HG02938 (cell line): Measurements from ENCODE around the gene THAP3.

Experiments
- ATAC-seq: cut with Tn5 transposase; IDR thresholded peaks from one replicate; pipeline ENCODE4 v1.9.1; 2021; ENCODE audit warnings: mild to moderate bottlenecking, moderate library complexity; ENCODE audit not compliant: unreplicated experiment

THAP3 gene

DNA sequence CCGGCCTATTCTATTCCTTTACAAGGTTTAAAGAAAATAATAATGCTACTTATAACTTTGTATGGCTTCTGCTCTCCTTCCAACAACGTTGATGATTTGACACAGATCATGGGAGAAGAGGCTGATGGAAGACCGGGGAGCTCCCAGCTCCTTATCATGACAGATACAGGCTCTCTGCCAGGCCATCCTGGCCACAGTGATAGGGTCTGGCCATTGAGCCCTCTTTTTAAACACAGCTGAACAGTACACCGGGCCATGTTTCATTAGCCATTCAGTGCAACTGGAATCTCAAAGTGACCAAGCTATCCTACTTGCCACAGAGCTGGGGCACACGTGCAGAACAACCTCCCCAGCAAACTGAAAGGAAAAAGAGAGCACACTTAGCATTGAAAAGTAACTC is 42.0 kb downstream of the THAP3 start:
- ATAC-seq, result no peak

DNA sequence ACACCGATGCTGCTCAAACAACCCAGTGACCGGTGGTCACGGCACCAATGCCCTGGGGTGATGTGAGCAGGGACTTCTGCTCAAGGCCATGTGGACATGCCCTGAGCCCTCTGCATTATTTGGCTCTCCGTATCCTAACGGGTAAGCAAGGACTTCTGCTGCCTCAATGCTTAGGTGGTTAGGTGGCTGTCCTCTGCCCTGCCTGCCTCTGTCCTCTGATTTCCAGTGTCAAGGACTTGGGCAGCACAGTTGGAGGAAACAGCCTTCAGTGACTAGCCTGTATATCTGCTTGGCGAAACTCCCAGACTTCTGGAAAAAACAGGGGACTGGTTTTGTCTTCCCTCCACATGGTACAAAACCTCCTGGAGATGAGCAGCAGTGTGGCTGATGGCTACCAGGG is 42.5 kb downstream of the THAP3 start:
- ATAC-seq, result no peak

DNA sequence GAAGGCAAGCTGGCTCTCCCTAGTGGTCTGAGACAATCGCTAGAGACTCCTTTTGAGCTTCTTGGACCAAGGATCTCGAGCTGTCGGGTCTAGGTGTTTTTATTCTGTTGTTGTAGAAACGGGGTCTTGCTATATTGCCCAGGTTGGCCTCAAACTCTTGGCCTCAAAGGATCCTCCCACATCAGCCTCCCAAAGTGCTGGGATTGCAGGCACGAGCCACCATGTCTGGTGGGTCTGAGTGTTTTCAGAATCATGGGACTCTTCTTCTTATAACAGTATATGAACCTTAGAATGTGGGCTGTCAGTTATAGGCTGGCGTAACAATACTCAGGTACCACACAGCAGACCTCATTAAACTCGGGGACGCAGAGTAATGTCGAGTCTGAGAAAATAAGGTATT is 43.8 kb downstream of the THAP3 start:
- no peak for ATAC-seq

DNA sequence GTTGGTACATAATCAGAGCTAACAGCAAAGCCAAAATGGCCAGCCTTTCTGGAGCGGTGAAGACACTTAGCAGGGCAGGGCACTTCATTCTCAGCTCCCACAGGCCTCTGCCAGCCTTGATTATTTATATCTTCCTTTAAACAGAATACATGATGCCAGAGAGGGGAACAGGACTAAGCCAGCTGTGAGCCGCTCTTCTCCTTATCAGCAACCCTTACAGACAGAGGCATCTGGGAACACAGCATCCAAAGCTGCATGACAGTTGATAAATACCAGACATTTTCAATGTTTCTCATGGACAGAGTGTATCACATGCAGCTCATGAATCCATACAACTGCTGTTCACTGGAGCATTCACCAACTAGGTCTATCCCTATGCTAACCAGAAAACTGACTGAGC is 47.9 kb downstream of the THAP3 start:
- no peak for ATAC-seq

DNA sequence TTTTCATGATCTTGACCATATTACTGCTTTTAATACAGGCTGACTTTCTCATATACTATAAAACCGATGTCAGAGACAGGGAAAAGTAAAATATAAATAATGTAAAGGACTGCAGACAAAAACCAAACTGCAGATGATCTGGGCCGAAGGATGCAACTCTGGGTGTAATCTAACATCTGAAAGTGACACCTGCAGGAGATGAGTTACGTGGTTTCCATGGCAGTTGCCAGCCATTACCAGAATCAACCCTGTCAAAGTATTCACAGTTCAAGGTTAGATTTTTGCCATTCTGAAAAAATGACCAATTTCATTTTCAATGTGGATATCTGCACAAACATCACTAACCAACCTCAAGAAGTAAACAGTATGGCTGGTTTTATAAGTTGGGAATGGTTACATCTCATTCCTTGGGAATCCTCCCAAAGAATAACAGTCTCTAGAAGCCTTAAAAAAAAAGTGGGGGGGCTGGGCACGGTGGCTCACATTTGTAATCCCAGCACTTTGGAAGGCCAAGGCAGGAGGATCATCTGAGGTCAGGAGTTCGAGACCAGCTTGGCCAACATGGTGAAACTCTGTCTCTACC is 49.2 kb downstream of the THAP3 start:
- ATAC-seq, result no peak

DNA sequence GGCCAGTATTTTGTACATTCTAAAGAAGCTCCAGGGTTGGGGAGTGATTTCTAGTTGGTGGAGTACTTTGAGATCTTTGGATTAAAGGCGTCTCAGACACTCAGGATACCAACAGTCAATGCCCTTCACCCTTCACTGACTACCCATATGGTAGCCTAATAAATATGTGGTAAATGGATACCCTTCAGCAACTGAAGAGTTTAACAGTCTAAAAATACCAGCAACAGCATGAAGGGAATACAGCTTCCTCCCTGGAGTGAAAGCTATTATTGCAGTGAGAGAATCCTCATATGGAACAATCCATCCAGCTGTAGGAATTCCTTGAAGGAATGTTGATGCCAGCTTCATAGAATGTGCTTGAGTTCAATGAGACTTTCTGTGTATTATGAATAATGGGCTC is 50.1 kb downstream of the THAP3 start:
- no peak for ATAC-seq

DNA sequence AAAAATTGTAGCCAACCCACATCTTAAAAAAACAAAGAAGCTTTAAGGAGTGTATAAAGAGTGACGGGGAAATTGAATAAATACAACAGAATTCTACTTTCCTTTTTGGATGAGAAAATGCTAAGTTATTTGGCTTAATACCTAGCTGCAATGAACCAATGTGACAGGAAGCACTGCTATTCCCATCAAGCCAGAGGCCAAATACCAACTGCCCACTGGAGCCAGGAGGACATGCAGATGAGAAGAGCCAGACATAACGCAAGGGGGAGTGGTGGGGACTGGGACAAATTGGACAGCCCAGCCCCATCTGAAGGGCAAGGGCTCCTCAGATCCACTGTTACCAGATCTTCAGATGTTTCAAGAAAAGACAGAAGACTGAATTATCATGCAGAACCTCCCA is 51.3 kb downstream of the THAP3 start:
- ATAC-seq, result no peak
